Upper lobe of right lung (tissue), 1 donor: ENCODE measurements around the gene RSL1D1. TPM values are rescaled to one million over a fixed set of nuclear protein-coding genes. Genes with fewer than 3 reads are reported as not detected.

Source experiments
- ATAC-seq: fragments of 200-7000 bp; cut with Tn5 transposase; one replicate; pipeline ENCODE4 v1.9.1; 2020; ENCODE audit warnings: mild to moderate bottlenecking, moderate library complexity
- DNase-seq: peaks from one replicate; pipeline ENCODE4 v3.0.0-alpha.2; 2020
- H3K27ac ChIP-seq: fragments of 200-600 bp; one replicate; pipeline ENCODE4 v1.8.0; 2022
- H3K27me3 ChIP-seq: fragments of 200-600 bp; one replicate; pipeline ENCODE4 v1.8.0; 2022; ENCODE audit warnings: mild to moderate bottlenecking
- H3K36me3 ChIP-seq: fragments of 200-600 bp; one replicate; pipeline ENCODE4 v1.8.0; 2022
- H3K4me1 ChIP-seq: fragments of 200-600 bp; one replicate; pipeline ENCODE4 v1.8.0; 2022
- H3K4me3 ChIP-seq: fragments of 200-600 bp; one replicate; pipeline ENCODE4 v1.8.0; 2022; ENCODE audit warnings: mild to moderate bottlenecking
- H3K9me3 ChIP-seq: fragments of 200-600 bp; one replicate; pipeline ENCODE4 v1.8.0; 2022
- intact Hi-C: fragments of 100-400 bp; cut with DNase I; formaldehyde crosslinking; loops from one replicate; pipeline ENCODE4 v1.11.0; 2022
- total RNA-seq: library from RNA; stranded (reverse); fragmentation: NEBNext Ultra II Directional; extraction: Animal tissue kit (Norgen Biotek cat#: 25700); gene quantifications from one replicate; pipeline ENCODE4 v1.2.1, GENCODE V29; 2021
- TF ChIP-seq, protein P1 (sequence below): fragments of 200-600 bp; IDR thresholded peaks from one replicate; pipeline ENCODE4 v1.8.0; 2022; ENCODE audit warnings: antibody characterized with exemption
- donor health status: DM: no; HTN: yes; CAD: no; lungs with severe emphysema.

RSL1D1 gene
- total RNA-seq, 1 donor from 2014 or later: 117 TPM

DNA sequence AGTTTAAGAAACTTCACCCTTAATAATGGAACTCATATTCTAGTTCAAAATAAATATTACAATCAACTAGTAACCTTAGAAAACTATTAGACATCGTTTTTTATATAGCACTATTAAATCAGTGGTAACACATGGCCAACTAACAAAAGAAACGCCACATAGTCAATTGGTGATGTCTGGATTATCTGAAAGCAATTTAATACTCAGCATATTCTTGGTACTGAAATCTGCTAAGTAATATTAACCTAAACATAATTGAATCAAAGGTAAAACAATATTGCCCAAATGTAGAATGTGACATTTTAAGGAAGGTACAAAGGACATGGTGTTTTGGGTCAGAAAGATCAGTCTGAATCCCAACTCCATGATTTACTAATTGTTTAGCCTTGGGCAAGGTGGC is 11.1 kb upstream of the RSL1D1 start:
- TF ChIP-seq, protein P1, sequence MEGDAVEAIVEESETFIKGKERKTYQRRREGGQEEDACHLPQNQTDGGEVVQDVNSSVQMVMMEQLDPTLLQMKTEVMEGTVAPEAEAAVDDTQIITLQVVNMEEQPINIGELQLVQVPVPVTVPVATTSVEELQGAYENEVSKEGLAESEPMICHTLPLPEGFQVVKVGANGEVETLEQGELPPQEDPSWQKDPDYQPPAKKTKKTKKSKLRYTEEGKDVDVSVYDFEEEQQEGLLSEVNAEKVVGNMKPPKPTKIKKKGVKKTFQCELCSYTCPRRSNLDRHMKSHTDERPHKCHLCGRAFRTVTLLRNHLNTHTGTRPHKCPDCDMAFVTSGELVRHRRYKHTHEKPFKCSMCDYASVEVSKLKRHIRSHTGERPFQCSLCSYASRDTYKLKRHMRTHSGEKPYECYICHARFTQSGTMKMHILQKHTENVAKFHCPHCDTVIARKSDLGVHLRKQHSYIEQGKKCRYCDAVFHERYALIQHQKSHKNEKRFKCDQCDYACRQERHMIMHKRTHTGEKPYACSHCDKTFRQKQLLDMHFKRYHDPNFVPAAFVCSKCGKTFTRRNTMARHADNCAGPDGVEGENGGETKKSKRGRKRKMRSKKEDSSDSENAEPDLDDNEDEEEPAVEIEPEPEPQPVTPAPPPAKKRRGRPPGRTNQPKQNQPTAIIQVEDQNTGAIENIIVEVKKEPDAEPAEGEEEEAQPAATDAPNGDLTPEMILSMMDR: no peak
- intact Hi-C loops: no loop called here
- DNase-seq: no peak
- no peak overlapping the region for H3K4me3 ChIP-seq
- H3K27ac ChIP-seq: no peak overlapping the region
- no peaks in the 10 kb centered on the region for H3K9me3 ChIP-seq
- H3K36me3 ChIP-seq: no peaks in the 10 kb centered on the region
- no peak for ATAC-seq
- no peaks in the 10 kb centered on the region for H3K27me3 ChIP-seq
- H3K4me1 ChIP-seq: no peaks in the 10 kb centered on the region

DNA sequence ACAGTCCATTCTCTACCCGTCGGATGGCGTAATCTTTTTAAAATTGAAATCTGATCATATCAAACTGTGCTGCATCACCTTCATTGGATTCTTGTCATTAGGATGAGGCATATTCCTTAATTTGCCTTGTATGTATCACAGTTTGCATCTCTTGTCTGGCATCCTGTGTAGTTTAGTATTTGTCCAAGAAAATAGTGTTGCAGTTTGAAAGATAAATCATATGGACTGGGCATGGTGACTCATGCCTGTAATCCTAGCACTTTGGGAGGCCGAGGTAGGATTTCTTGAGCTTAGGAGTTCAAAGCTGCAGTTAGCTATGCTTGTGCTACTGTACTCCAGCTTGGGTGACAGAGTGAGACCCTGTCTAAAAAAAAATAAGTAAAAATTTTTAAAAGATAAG is 5.8 kb upstream of the RSL1D1 start:
- DNase-seq (no peak), ATAC-seq (no peak)
- H3K4me1 ChIP-seq: peaks cover 14% of the 10 kb centered on the region
- H3K27me3 ChIP-seq: no peaks in the 10 kb centered on the region
- no peaks in the 10 kb centered on the region for H3K9me3 ChIP-seq
- intact Hi-C loops: no loop called here
- H3K4me3 ChIP-seq: no peak overlapping the region
- no peaks in the 10 kb centered on the region for H3K36me3 ChIP-seq
- TF ChIP-seq, protein P1: no peak
- no peak overlapping the region for H3K27ac ChIP-seq

DNA sequence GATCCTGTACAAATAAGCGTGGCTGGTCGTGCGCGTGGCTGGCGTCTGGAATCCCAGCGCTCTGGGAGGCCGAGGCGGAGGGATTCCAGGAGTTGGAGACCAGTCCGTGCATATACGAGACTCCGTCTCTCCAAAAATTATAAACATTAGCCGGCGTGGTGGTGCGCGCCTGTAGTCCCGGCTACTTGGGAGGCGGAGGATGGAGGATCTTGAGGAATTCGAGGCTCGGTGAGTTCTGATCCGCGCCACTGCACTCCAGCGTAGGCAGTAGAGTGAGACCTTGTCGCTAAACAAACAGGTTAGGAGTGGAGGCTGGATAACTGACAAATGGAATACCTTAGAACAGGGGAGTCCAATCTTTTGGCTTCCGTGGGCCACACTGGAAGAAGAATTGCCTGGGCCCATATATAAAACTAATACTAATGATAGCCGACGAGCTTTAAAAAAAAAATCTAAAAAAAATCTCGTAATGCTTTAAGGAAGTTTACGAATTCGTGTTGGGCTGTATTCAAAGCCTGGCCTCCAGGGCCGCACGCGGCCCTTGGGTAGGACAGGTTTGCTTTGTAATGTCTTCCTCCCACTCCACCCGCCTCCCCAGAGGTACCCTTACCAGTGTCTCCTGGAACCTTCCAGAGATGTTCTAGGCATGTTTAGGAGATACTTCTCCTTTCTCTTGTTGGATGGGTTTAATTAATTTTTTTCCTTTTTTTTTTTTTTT is 909 bp upstream of the RSL1D1 start:
- no peak for ATAC-seq
- H3K27me3 ChIP-seq: no peaks in the 10 kb centered on the region
- H3K4me1 ChIP-seq: peaks cover 27% of the 10 kb centered on the region
- DNase-seq: no peak
- peaks cover 24% of the 10 kb centered on the region for H3K36me3 ChIP-seq
- peak overlapping the region; percentile 90 for H3K4me3 ChIP-seq
- peak overlapping the region; percentile 91 for H3K27ac ChIP-seq
- TF ChIP-seq, protein P1: no peak
- no peaks in the 10 kb centered on the region for H3K9me3 ChIP-seq
- intact Hi-C loops: no loop called here

DNA sequence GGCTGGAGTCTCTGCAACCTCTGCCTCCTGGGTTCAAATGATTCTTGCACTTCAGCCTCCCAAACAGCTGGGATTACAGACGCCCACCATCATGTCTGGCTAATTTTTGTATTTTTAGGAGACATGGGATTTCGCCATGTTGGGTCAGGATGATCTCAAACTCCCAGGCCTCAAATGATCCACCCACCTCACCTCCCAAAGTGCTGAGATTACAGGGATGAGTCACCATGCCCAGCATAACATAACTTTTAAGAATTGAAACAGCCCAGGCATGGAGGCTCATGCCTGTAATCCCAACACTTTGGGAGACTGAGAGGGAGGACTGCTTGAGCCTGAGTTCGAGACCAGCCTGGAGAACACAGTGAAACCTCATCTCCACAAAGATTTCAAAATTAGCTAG is 2.5 kb downstream of the RSL1D1 start:
- ATAC-seq (no peak), DNase-seq (no peak)
- H3K27me3 ChIP-seq: no peaks in the 10 kb centered on the region
- intact Hi-C loops: no loop called here
- H3K4me3 ChIP-seq: no peak overlapping the region
- TF ChIP-seq, protein P1: no peak
- peaks cover 19% of the 10 kb centered on the region for H3K4me1 ChIP-seq
- H3K9me3 ChIP-seq: no peaks in the 10 kb centered on the region
- H3K27ac ChIP-seq: no peak overlapping the region
- H3K36me3 ChIP-seq: peaks cover 58% of the 10 kb centered on the region

DNA sequence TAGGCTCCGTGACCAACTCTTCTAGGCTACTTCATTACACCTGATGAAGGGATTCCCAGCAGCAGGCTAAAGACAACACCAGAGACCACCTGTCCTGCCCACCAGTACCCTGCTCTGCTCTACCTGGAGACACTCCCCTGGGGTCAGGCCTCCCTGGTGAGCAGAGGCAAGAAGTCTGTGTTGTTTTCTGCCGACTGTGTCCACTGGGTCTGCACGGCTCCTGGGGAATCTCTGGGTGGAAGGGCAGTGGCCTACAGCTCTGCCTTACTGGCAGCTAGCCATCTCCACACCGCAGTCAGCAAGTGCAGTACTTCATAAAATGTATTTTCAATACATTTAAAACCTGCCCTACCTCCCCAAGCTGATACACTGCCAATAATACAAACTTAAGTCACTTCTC is 6.8 kb downstream of the RSL1D1 start:
- H3K4me1 ChIP-seq: peaks cover 1% of the 10 kb centered on the region
- TF ChIP-seq, protein P1: no peak
- peaks cover 97% of the 10 kb centered on the region for H3K36me3 ChIP-seq
- H3K27me3 ChIP-seq: no peaks in the 10 kb centered on the region
- no peak for DNase-seq
- no peak for ATAC-seq
- no peaks in the 10 kb centered on the region for H3K9me3 ChIP-seq
- no peak overlapping the region for H3K4me3 ChIP-seq
- H3K27ac ChIP-seq: no peak overlapping the region
- intact Hi-C loops: no loop called here

DNA sequence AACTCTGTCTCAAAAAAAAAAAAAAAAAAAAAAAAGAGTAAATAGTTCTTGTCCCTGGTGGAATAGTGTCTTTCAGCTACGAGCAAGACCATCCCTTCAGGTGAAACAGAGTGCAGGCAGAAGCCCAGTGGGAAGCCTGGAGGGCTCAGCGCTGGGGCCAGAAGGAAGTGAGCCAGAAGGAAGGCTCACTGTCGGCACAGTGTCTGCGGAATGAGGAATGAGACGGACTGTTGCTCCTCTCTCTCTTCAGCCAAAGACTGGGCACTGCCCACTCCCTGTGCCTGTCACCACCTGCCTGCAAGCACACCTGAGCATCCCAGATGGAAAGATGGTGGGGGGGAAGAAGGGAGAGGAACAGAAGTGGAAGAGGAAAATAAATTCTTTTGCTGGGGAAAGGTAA is 7.5 kb downstream of the RSL1D1 start:
- H3K36me3 ChIP-seq: peaks cover 97% of the 10 kb centered on the region
- H3K4me3 ChIP-seq: no peak overlapping the region
- TF ChIP-seq, protein P1: no peak
- ATAC-seq (no peak), DNase-seq (no peak)
- no peaks in the 10 kb centered on the region for H3K9me3 ChIP-seq
- intact Hi-C loops: no loop called here
- H3K27me3 ChIP-seq: no peaks in the 10 kb centered on the region
- H3K27ac ChIP-seq: no peak overlapping the region
- no peaks in the 10 kb centered on the region for H3K4me1 ChIP-seq
